ENCODE measurements around the gene USP6. TPM values are rescaled to one million over a fixed set of nuclear protein-coding genes. Genes with fewer than 3 reads are reported as not detected.
"Not testable (repeated sequence)": the region's sequence is repeated elsewhere in the genome, so short reads cannot be mapped to it uniquely, and the experiment has no call there.

Gene USP6
- total RNA-seq, 1 experiment from 2014 or later: 0.08 TPM

DNA sequence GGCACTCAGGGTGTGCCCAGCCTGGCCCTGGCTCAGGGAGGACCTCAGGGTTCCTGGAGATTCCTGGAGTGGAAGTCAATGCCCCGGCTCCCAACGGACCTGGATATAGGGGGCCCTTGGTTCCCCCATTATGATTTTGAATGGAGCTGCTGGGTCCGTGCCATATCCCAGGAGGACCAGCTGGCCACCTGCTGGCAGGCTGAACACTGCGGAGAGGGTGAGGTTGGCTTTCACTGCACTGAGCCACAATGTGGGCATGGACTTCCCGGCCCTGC lies 23.6 kb downstream of the USP6 start:
- intact Hi-C loops (cut with micrococcal nuclease; ENCODE audit: unreplicated experiment) (no loop called here), in situ Hi-C loops (cut with HindIII; ENCODE audit: low pct_unique_long_range_greater_than_20kb, low sequenced_read_pairs) (no loop called here)
- CTCF ChIA-PET: no interaction called here
- Histone ChIP-seq H3K36me3 (ENCODE audit: control insufficient read depth, insufficient read depth, low read length) (no peaks in the 10 kb centered on the region), H3K9me3 (ENCODE audit: control insufficient read depth, insufficient read depth, low read depth, low read length) (no peaks in the 10 kb centered on the region), H3K4me1 (ENCODE audit: control insufficient read depth, insufficient read depth, low read length) (no peaks in the 10 kb centered on the region), H3K27ac (ENCODE audit: low read length) (no peak overlapping the region), H3K27me3 (ENCODE audit: control insufficient read depth, insufficient read depth, low read length) (no peaks in the 10 kb centered on the region), H3K4me3 (ENCODE audit: low read depth in 2 of 2, low read length in 2 of 2) (no peak overlapping the region)
- BruUV-seq (replicated peaks): no TSS peak
- no peak for ATAC-seq
- no peak for DNase-seq (ENCODE audit: low read depth, low spot score)
- TF ChIP-seq POLR2AphosphoS5 (IDR thresholded peaks at IDR 0.05; ENCODE audit: low read depth, low read length) (no peak), TCF7L2 (IDR thresholded peaks at IDR 0.05; ENCODE audit: low read depth, low read length) (no peak), SIN3A (IDR thresholded peaks at IDR 0.05; ENCODE audit: borderline replicate concordance, insufficient read depth, low read depth, low read length) (no peak)
- TF ChIP-seq, protein P1, sequence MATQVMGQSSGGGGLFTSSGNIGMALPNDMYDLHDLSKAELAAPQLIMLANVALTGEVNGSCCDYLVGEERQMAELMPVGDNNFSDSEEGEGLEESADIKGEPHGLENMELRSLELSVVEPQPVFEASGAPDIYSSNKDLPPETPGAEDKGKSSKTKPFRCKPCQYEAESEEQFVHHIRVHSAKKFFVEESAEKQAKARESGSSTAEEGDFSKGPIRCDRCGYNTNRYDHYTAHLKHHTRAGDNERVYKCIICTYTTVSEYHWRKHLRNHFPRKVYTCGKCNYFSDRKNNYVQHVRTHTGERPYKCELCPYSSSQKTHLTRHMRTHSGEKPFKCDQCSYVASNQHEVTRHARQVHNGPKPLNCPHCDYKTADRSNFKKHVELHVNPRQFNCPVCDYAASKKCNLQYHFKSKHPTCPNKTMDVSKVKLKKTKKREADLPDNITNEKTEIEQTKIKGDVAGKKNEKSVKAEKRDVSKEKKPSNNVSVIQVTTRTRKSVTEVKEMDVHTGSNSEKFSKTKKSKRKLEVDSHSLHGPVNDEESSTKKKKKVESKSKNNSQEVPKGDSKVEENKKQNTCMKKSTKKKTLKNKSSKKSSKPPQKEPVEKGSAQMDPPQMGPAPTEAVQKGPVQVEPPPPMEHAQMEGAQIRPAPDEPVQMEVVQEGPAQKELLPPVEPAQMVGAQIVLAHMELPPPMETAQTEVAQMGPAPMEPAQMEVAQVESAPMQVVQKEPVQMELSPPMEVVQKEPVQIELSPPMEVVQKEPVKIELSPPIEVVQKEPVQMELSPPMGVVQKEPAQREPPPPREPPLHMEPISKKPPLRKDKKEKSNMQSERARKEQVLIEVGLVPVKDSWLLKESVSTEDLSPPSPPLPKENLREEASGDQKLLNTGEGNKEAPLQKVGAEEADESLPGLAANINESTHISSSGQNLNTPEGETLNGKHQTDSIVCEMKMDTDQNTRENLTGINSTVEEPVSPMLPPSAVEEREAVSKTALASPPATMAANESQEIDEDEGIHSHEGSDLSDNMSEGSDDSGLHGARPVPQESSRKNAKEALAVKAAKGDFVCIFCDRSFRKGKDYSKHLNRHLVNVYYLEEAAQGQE (IDR thresholded peaks at IDR 0.05; ENCODE audit: insufficient read depth in 1 of 2, low read depth in 2 of 2, low read length in 1 of 2): no peak
- TF ChIP-seq, protein P2, sequence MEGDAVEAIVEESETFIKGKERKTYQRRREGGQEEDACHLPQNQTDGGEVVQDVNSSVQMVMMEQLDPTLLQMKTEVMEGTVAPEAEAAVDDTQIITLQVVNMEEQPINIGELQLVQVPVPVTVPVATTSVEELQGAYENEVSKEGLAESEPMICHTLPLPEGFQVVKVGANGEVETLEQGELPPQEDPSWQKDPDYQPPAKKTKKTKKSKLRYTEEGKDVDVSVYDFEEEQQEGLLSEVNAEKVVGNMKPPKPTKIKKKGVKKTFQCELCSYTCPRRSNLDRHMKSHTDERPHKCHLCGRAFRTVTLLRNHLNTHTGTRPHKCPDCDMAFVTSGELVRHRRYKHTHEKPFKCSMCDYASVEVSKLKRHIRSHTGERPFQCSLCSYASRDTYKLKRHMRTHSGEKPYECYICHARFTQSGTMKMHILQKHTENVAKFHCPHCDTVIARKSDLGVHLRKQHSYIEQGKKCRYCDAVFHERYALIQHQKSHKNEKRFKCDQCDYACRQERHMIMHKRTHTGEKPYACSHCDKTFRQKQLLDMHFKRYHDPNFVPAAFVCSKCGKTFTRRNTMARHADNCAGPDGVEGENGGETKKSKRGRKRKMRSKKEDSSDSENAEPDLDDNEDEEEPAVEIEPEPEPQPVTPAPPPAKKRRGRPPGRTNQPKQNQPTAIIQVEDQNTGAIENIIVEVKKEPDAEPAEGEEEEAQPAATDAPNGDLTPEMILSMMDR (IDR thresholded peaks at IDR 0.05): no peak
- POLR2A ChIA-PET: no interaction called here

DNA sequence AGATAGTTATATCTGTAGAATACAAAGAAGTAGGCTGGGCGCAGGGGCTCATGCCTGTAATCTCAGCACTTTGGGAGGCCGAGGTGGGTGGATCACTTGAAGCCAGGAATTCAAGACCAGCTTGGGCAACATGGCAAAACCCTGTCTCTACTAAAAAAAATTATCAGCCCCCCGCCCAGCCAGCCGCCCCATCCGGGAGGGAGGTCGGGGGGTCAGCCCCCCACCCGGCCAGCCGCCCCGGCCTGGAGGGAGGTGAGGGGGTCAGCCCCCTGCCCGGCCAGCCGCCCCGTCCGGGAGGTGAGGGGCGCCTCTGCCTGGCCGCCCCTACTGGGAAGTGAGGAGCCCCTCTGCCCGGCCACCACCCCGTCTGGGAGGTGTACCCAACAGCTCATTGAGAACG lies 27.0 kb downstream of the USP6 start:
- H3K36me3 ChIP-seq (ENCODE audit: control insufficient read depth, insufficient read depth, low read length); H3K4me3 ChIP-seq (ENCODE audit: low read depth in 2 of 2, low read length in 2 of 2); H3K9me3 ChIP-seq (ENCODE audit: control insufficient read depth, insufficient read depth, low read depth, low read length); CTCF ChIA-PET; H3K27me3 ChIP-seq (ENCODE audit: control insufficient read depth, insufficient read depth, low read length); POLR2A ChIA-PET; DNase-seq (ENCODE audit: low read depth, low spot score); H3K27ac ChIP-seq (ENCODE audit: low read length); BruUV-seq (replicated peaks); in situ Hi-C loops (cut with HindIII; ENCODE audit: low pct_unique_long_range_greater_than_20kb, low sequenced_read_pairs); ATAC-seq; intact Hi-C loops (cut with micrococcal nuclease; ENCODE audit: unreplicated experiment); H3K4me1 ChIP-seq (ENCODE audit: control insufficient read depth, insufficient read depth, low read length): not testable (repeated sequence)

DNA sequence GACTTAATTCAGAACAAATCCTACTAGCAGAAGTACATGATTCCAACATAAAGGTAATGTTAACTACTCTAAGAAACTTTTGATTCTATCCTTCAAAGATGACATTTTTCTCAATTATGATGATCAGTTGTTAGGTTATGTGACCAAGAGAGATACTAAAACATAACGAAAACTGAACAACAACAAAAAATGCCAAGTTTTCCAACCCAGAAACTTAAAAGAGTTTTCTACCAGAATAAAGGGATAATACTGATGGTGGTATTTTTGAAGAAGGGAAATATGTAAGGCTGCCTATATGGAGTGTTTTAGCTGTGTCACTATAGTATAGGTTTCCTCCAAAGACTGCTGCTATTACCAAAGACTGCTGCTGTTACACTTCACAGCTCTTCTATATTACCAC lies 30.3 kb downstream of the USP6 start:
- CTCF ChIA-PET; DNase-seq (ENCODE audit: low read depth, low spot score); H3K27me3 ChIP-seq (ENCODE audit: control insufficient read depth, insufficient read depth, low read length); BruUV-seq (replicated peaks); in situ Hi-C loops (cut with HindIII; ENCODE audit: low pct_unique_long_range_greater_than_20kb, low sequenced_read_pairs); intact Hi-C loops (cut with micrococcal nuclease; ENCODE audit: unreplicated experiment); H3K9me3 ChIP-seq (ENCODE audit: control insufficient read depth, insufficient read depth, low read depth, low read length); H3K4me3 ChIP-seq (ENCODE audit: low read depth in 2 of 2, low read length in 2 of 2); H3K4me1 ChIP-seq (ENCODE audit: control insufficient read depth, insufficient read depth, low read length); H3K36me3 ChIP-seq (ENCODE audit: control insufficient read depth, insufficient read depth, low read length); ATAC-seq; H3K27ac ChIP-seq (ENCODE audit: low read length); POLR2A ChIA-PET: not testable (repeated sequence)

DNA sequence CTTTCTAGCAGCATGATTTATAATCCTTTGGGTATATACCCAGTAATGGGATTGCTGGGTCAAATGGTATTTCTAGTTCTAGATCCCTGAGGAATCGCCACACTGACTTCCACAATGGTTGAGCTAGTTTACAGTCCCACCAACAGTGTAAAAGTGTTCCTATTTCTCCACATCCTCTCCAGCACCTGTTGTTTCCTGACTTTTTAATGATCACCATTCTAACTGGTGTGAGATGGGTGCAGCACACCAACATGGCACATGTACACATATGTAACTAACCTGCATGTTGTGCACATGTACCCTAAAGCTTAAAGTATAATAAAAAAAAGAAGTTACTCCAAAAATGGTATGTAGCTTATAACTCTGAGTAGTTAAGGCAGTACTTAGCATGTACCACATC lies 44.9 kb downstream of the USP6 start:
- intact Hi-C loops (cut with micrococcal nuclease; ENCODE audit: unreplicated experiment); POLR2A ChIA-PET; H3K4me3 ChIP-seq (ENCODE audit: low read depth in 2 of 2, low read length in 2 of 2); H3K36me3 ChIP-seq (ENCODE audit: control insufficient read depth, insufficient read depth, low read length); H3K27ac ChIP-seq (ENCODE audit: low read length); ATAC-seq; DNase-seq (ENCODE audit: low read depth, low spot score); BruUV-seq (replicated peaks); H3K9me3 ChIP-seq (ENCODE audit: control insufficient read depth, insufficient read depth, low read depth, low read length); in situ Hi-C loops (cut with HindIII; ENCODE audit: low pct_unique_long_range_greater_than_20kb, low sequenced_read_pairs); H3K27me3 ChIP-seq (ENCODE audit: control insufficient read depth, insufficient read depth, low read length); H3K4me1 ChIP-seq (ENCODE audit: control insufficient read depth, insufficient read depth, low read length): not testable (repeated sequence)
- CTCF ChIA-PET: interaction anchor here (0.8 kb wide), 1 partner anchor 129 kb away, joined by 3 read pairs; no protein-coding TSS in a partner anchor

DNA sequence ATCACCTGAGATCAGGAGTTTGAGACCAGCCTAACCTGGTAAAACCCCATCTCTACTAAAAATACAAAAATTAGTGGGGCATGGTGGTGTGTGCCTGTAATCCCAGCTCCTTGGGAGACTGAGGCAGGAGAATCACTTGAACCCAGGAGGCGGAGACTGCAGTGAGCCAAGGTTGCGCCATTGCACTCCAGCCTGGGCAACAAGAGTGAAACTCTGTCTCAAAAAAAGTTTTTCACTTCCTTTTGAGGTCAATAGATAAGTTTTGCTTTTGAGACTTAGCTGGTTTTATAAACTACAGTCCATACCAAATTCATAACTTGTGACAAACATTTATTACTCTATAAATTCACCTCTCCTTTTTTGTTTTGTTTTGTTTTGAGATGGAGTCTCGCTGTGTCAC lies 46.0 kb downstream of the USP6 start:
- not testable (repeated sequence) for BruUV-seq (replicated peaks)

More for the DNA sequence above, 46.0 kb downstream of the USP6 start:
- H3K9me3 ChIP-seq (ENCODE audit: control insufficient read depth, insufficient read depth, low read depth, low read length); in situ Hi-C loops (cut with HindIII; ENCODE audit: low pct_unique_long_range_greater_than_20kb, low sequenced_read_pairs); intact Hi-C loops (cut with micrococcal nuclease; ENCODE audit: unreplicated experiment); H3K27me3 ChIP-seq (ENCODE audit: control insufficient read depth, insufficient read depth, low read length); DNase-seq (ENCODE audit: low read depth, low spot score); CTCF ChIA-PET; POLR2A ChIA-PET; ATAC-seq; H3K36me3 ChIP-seq (ENCODE audit: control insufficient read depth, insufficient read depth, low read length); H3K27ac ChIP-seq (ENCODE audit: low read length); H3K4me1 ChIP-seq (ENCODE audit: control insufficient read depth, insufficient read depth, low read length); H3K4me3 ChIP-seq (ENCODE audit: low read depth in 2 of 2, low read length in 2 of 2): not testable (repeated sequence)
